ENCODE measurements around the gene GLIS1. TPM values are rescaled to one million over a fixed set of nuclear protein-coding genes. Genes with fewer than 3 reads are reported as not detected.

Gene GLIS1
- total and polyA plus RNA-seq, 5 donors from 2014 or later, result not detected

DNA sequence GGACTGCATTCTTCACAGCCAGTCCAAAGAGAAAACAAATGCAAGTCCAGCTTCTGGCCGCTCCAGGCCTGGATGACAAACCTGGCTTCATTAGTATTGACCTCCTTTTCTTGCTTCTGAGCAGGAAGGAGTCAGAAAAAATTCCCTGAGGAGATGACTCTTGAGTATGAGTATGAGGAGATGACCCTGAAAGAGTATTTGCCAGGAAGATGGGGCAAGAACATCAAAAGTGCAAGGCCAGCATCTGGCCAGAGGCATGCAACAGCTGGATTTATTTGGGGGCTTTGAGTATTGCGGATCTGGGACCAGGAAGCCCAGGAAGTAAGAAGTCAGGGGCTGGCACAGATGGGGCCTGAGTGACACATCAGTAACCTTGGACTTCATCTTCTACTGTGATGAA, 113.9 kb downstream of the GLIS1 start:
- DNase-seq, result no peak
- Histone ChIP-seq H3K4me3 (ENCODE audit: low read depth, low read length) (no peak overlapping the region), H3K4me1 (ENCODE audit: control insufficient read depth, insufficient read depth, low read length, poor library complexity, severe bottlenecking) (no peaks in the 10 kb centered on the region), H3K36me3 (ENCODE audit: control insufficient read depth, insufficient read depth, low read length) (no peaks in the 10 kb centered on the region), H3K27ac (ENCODE audit: insufficient read depth, low read length, poor library complexity, severe bottlenecking) (no peak overlapping the region), H3K27me3 (ENCODE audit: control insufficient read depth, insufficient read depth, low read length) (no peaks in the 10 kb centered on the region), H3K9me3 (ENCODE audit: control insufficient read depth in 2 of 2, low read length in 2 of 2) (no peaks in the 10 kb centered on the region)
- no peaks in the 10 kb centered on the region for H3K9me3 Mint-ChIP-seq
- peaks cover 8% of the 10 kb centered on the region for H3K27me3 Mint-ChIP-seq
- H3K27ac Mint-ChIP-seq, result no peak overlapping the region
- no peak for ATAC-seq (ENCODE audit: low read depth in 2 of 2)
- H3K36me3 Mint-ChIP-seq, result no peaks in the 10 kb centered on the region
- no peaks in the 10 kb centered on the region for H3K4me1 Mint-ChIP-seq
- no peak overlapping the region for H3K4me3 Mint-ChIP-seq

DNA sequence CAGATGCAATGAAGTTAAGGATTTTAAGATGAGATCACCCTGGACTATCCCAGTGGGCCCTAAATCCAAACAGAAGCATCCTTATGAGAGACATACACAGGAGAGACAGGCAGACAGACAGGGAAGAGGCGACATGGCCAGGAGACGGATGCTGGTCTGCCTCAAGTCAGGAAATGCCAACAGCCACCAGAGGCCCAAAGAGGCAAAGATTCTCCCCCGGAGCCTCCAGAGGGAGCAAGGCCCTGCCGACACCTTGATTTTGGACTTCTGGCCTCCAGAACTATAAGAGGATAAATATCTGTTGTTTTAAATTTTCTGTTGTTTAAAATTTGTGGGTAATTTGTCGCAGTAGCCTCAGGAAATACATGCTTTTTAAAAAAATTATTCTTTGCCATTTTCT, 116.4 kb downstream of the GLIS1 start:
- no peak for ATAC-seq (ENCODE audit: low read depth in 2 of 2)
- H3K27ac Mint-ChIP-seq, result no peak overlapping the region
- DNase-seq, result no peak
- no peaks in the 10 kb centered on the region for H3K36me3 Mint-ChIP-seq
- no peaks in the 10 kb centered on the region for H3K36me3 ChIP-seq (ENCODE audit: control insufficient read depth, insufficient read depth, low read length)
- H3K9me3 ChIP-seq (ENCODE audit: control insufficient read depth in 2 of 2, low read length in 2 of 2), result no peaks in the 10 kb centered on the region
- no peak overlapping the region for H3K4me3 ChIP-seq (ENCODE audit: low read depth, low read length)
- no peak overlapping the region for H3K27ac ChIP-seq (ENCODE audit: insufficient read depth, low read length, poor library complexity, severe bottlenecking)
- no peaks in the 10 kb centered on the region for H3K4me1 ChIP-seq (ENCODE audit: control insufficient read depth, insufficient read depth, low read length, poor library complexity, severe bottlenecking)
- no peaks in the 10 kb centered on the region for H3K9me3 Mint-ChIP-seq
- no peaks in the 10 kb centered on the region for H3K27me3 ChIP-seq (ENCODE audit: control insufficient read depth, insufficient read depth, low read length)
- no peak overlapping the region for H3K4me3 Mint-ChIP-seq
- no peaks in the 10 kb centered on the region for H3K4me1 Mint-ChIP-seq
- H3K27me3 Mint-ChIP-seq, result peaks cover 8% of the 10 kb centered on the region

DNA sequence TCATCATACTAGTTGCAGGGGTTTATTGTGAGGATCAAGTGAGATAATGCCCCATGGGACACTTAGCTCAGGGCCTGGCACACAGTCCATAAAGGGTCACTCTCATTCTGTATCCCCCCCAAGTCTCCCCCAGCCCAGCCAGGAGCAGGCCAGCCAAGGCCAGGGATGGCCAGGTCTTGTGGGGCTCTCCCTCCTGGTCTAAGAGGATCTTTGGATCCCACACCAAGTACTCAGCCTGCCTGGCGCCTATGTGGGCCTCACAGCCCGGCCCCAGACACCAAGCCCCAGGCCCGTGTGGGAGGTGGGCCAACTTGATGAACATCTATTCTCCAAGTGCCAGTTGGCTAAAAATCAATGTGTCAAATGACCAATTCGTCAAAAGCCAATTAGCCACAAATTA, 117.8 kb downstream of the GLIS1 start:
- Histone ChIP-seq H3K36me3 (ENCODE audit: control insufficient read depth, insufficient read depth, low read length) (no peaks in the 10 kb centered on the region), H3K4me1 (ENCODE audit: control insufficient read depth, insufficient read depth, low read length, poor library complexity, severe bottlenecking) (no peaks in the 10 kb centered on the region), H3K9me3 (ENCODE audit: control insufficient read depth in 2 of 2, low read length in 2 of 2) (no peaks in the 10 kb centered on the region), H3K27ac (ENCODE audit: insufficient read depth, low read length, poor library complexity, severe bottlenecking) (no peak overlapping the region), H3K27me3 (ENCODE audit: control insufficient read depth, insufficient read depth, low read length) (no peaks in the 10 kb centered on the region), H3K4me3 (ENCODE audit: low read depth, low read length) (no peak overlapping the region)
- ATAC-seq (ENCODE audit: low read depth in 2 of 2), result no peak
- Mint-ChIP-seq H3K4me3 (no peak overlapping the region), H3K4me1 (no peaks in the 10 kb centered on the region), H3K27ac (no peak overlapping the region), H3K27me3 (peaks cover 8% of the 10 kb centered on the region), H3K36me3 (no peaks in the 10 kb centered on the region), H3K9me3 (no peaks in the 10 kb centered on the region)
- no peak for DNase-seq

DNA sequence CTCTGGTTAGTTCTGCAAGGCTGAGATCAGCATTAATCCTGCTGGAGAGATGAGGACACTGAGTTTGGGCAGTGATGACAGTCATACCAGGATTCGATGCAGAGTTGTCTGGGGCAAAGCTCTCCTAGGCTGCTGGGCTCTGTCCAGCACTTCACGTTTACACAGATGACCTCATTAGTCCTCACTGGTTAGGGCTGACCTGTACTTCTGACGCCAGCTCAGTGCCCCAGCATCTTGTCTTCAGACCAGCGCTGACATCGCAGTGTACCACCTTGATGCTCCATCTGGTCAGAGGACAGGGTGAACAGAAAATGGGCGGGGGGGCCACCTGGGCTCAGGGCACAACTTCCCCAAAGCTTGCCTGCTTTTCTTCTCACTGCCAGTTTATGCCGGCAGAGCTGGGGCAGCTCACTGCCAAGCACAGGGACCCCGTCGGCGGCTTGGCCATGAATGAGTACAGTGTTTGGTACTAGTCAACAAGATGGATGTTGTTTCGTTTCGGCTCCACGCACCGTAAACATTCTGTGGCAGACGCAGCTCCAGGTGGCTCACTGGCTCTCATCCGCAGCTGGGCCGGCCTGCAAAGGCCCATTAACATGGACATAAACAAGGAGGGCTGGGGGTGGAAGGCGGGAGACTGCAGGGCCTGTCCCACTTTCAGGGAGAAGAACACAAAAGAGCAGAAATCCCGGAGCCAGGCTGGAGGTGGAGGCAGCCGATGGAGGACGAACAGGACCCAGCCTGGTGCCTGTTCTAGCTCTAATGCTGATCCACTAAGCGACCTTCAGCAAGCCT, 118.7 kb downstream of the GLIS1 start:
- Mint-ChIP-seq H3K4me1 (no peaks in the 10 kb centered on the region), H3K27ac (no peak overlapping the region), H3K27me3 (peaks cover 7% of the 10 kb centered on the region), H3K36me3 (no peaks in the 10 kb centered on the region), H3K9me3 (no peaks in the 10 kb centered on the region), H3K4me3 (no peak overlapping the region)
- no peaks in the 10 kb centered on the region for H3K27me3 ChIP-seq (ENCODE audit: control insufficient read depth, insufficient read depth, low read length)
- no peak for ATAC-seq (ENCODE audit: low read depth in 2 of 2)
- DNase-seq, result no peak
- H3K9me3 ChIP-seq (ENCODE audit: control insufficient read depth in 2 of 2, low read length in 2 of 2), result no peaks in the 10 kb centered on the region
- no peak overlapping the region for H3K4me3 ChIP-seq (ENCODE audit: low read depth, low read length)
- H3K4me1 ChIP-seq (ENCODE audit: control insufficient read depth, insufficient read depth, low read length, poor library complexity, severe bottlenecking), result no peaks in the 10 kb centered on the region
- no peak overlapping the region for H3K27ac ChIP-seq (ENCODE audit: insufficient read depth, low read length, poor library complexity, severe bottlenecking)
- no peaks in the 10 kb centered on the region for H3K36me3 ChIP-seq (ENCODE audit: control insufficient read depth, insufficient read depth, low read length)

DNA sequence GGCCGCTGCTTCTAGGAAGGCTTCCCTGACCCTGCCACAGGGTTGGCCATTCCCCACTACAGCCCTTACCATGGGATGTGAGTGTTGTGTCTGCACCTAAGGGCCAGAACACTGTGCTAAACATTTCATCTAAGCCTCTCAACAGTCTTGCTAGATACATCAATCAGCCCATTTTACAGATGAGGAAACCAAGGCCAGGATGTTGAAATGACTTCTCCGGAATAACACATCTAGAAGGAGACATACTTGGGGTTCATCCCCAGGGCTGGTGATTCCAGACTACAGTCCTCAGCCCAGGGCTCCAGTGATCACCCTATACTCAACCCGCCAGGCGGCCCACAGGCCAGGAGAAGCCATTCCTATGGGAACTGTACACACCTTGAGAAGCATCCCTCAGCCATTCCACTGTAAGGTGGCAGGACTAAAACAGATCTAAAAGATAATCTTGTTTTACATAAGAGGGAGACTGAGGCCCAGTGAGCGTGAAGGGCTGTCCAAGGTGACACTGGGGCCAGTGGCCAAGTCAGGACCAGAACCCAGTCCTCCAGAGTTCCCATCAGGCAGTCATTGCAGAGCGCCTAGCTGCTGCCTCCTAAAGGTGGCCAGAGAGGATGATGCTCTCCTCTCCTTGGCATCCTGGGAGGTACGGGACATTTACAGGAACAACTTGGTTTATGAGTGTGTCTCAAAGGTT, 119.5 kb downstream of the GLIS1 start:
- H3K4me1 ChIP-seq (ENCODE audit: control insufficient read depth, insufficient read depth, low read length, poor library complexity, severe bottlenecking), result no peaks in the 10 kb centered on the region
- Mint-ChIP-seq H3K27ac (peak overlapping the region in 1 of 3 donors; percentile 14), H3K36me3 (no peaks in the 10 kb centered on the region), H3K27me3 (peaks cover 4% of the 10 kb centered on the region), H3K4me1 (no peaks in the 10 kb centered on the region), H3K9me3 (no peaks in the 10 kb centered on the region), H3K4me3 (no peak overlapping the region)
- no peak overlapping the region for H3K27ac ChIP-seq (ENCODE audit: insufficient read depth, low read length, poor library complexity, severe bottlenecking)
- H3K27me3 ChIP-seq (ENCODE audit: control insufficient read depth, insufficient read depth, low read length), result no peaks in the 10 kb centered on the region
- DNase-seq, result no peak
- H3K4me3 ChIP-seq (ENCODE audit: low read depth, low read length), result no peak overlapping the region
- no peak for ATAC-seq (ENCODE audit: low read depth in 2 of 2)
- H3K36me3 ChIP-seq (ENCODE audit: control insufficient read depth, insufficient read depth, low read length), result no peaks in the 10 kb centered on the region
- no peaks in the 10 kb centered on the region for H3K9me3 ChIP-seq (ENCODE audit: control insufficient read depth in 2 of 2, low read length in 2 of 2)

DNA sequence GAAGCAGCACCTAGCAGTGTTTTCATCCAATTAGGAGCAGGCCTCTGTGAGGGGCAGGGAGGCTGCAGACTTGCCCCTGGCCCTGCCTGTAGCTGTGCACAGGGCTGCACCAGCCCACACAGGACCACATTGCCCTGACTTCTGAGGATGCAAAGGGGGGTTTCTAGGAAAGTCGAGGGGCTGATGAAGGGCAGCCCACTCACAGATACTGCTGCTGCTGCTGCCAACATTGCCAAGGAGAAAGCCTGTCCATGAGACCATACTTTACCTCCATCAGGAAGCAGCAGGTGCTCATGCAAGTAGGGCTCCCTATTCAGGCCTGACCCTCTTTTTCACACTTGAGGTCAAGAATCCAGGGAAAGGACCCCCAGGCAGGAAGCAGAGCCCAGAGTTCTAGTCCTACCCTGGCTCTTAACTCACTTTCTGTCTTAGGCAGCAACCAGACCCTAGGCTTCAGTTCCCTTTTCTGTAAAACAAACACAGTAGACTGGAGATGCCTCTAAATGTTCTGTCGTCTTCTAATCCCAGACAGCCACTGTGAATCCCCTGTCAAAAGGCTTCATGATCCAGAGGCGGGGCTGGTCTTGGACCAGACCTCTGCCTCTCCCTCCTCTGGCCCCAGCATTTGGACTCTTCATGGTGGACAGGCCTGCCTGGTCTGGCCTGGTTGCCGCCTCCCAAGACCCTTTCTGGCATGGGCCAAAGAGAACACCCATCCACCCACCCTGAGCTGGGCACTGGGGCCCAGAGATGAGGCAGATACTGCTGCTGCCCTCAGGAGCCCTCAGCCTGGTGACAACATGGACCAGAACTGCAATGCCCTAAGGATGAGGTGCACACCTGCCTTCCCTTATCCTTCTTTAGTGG, 120.2 kb downstream of the GLIS1 start:
- H3K27me3 Mint-ChIP-seq, result peaks cover under 1% of the 10 kb centered on the region
- Histone ChIP-seq H3K27ac (ENCODE audit: insufficient read depth, low read length, poor library complexity, severe bottlenecking) (no peak overlapping the region), H3K4me1 (ENCODE audit: control insufficient read depth, insufficient read depth, low read length, poor library complexity, severe bottlenecking) (no peaks in the 10 kb centered on the region), H3K4me3 (ENCODE audit: low read depth, low read length) (no peak overlapping the region), H3K36me3 (ENCODE audit: control insufficient read depth, insufficient read depth, low read length) (no peaks in the 10 kb centered on the region), H3K27me3 (ENCODE audit: control insufficient read depth, insufficient read depth, low read length) (no peaks in the 10 kb centered on the region), H3K9me3 (ENCODE audit: control insufficient read depth in 2 of 2, low read length in 2 of 2) (no peaks in the 10 kb centered on the region)
- H3K36me3 Mint-ChIP-seq, result no peaks in the 10 kb centered on the region
- H3K9me3 Mint-ChIP-seq, result no peaks in the 10 kb centered on the region
- ATAC-seq (ENCODE audit: low read depth in 2 of 2), result no peak
- H3K4me3 Mint-ChIP-seq, result no peak overlapping the region
- H3K4me1 Mint-ChIP-seq, result no peaks in the 10 kb centered on the region
- DNase-seq, result no peak
- H3K27ac Mint-ChIP-seq, result no peak overlapping the region

DNA sequence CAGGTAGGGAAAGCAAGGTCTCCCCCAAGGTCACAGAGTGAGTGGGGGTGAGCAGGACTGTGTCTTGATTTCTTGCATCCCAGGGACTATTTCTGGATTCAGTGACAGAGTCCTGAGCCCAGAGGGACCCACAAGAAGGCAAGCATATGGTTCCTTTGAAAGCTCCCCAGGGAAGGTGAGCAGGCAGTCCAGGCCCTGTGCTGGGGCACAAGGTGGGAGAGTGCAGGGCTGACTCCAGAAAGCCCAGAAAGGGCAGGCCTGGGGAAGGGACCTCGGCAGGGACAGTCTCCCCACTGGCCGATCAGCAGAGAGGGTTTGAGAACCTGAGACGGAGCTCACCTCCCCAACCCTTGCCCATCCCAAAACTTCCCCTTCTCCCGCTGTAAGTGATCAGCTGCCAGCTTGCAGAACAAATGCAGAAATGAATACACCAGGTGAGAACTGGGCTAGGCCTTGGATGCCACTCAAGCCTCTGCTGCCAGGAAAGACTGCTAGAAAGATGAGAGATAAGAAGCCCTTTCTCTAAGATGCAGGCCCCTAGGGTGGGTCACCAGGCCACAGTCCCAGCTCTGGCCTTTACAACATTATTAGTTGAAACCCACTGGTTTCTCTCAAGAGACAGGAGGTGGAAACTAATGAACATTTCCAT, 121.0 kb downstream of the GLIS1 start:
- DNase-seq, result no peak
- no peak overlapping the region for H3K4me3 Mint-ChIP-seq
- H3K4me1 Mint-ChIP-seq, result no peaks in the 10 kb centered on the region
- Histone ChIP-seq H3K36me3 (ENCODE audit: control insufficient read depth, insufficient read depth, low read length) (no peaks in the 10 kb centered on the region), H3K27me3 (ENCODE audit: control insufficient read depth, insufficient read depth, low read length) (no peaks in the 10 kb centered on the region), H3K9me3 (ENCODE audit: control insufficient read depth in 2 of 2, low read length in 2 of 2) (no peaks in the 10 kb centered on the region), H3K4me3 (ENCODE audit: low read depth, low read length) (no peak overlapping the region), H3K4me1 (ENCODE audit: control insufficient read depth, insufficient read depth, low read length, poor library complexity, severe bottlenecking) (no peaks in the 10 kb centered on the region), H3K27ac (ENCODE audit: insufficient read depth, low read length, poor library complexity, severe bottlenecking) (no peak overlapping the region)
- H3K27me3 Mint-ChIP-seq, result no peaks in the 10 kb centered on the region
- no peaks in the 10 kb centered on the region for H3K36me3 Mint-ChIP-seq
- H3K27ac Mint-ChIP-seq, result no peak overlapping the region
- no peak for ATAC-seq (ENCODE audit: low read depth in 2 of 2)
- H3K9me3 Mint-ChIP-seq, result no peaks in the 10 kb centered on the region
